C4-2B (cell line): ENCODE measurements around the gene MESD.

Source experiments
- ZFX ChIP-seq: fragments of 450-650 bp; IDR thresholded peaks from 2 replicates; pipeline ENCODE4 v1.6.1; 2017
- TF ChIP-seq, protein P1 (sequence below): fragments of 450-650 bp; conservative IDR thresholded peaks from 2 replicates; pipeline ENCODE4 v1.5.1; 2017; ENCODE audit warnings: mild to moderate bottlenecking

GRCh38 chr15:80950291-80951078 lies 39.1 kb downstream of the MESD start:
- TF ChIP-seq, protein P1, sequence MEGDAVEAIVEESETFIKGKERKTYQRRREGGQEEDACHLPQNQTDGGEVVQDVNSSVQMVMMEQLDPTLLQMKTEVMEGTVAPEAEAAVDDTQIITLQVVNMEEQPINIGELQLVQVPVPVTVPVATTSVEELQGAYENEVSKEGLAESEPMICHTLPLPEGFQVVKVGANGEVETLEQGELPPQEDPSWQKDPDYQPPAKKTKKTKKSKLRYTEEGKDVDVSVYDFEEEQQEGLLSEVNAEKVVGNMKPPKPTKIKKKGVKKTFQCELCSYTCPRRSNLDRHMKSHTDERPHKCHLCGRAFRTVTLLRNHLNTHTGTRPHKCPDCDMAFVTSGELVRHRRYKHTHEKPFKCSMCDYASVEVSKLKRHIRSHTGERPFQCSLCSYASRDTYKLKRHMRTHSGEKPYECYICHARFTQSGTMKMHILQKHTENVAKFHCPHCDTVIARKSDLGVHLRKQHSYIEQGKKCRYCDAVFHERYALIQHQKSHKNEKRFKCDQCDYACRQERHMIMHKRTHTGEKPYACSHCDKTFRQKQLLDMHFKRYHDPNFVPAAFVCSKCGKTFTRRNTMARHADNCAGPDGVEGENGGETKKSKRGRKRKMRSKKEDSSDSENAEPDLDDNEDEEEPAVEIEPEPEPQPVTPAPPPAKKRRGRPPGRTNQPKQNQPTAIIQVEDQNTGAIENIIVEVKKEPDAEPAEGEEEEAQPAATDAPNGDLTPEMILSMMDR = no peak
- TF ChIP-seq ZFX = no peak
